ENCODE results near the gene ELMO3. TPM values are rescaled to one million over a fixed set of nuclear protein-coding genes. Genes with fewer than 3 reads are reported as not detected.

Gene ELMO3
- 0.55 and 0.62 TPM in 2 replicates for total RNA-seq

DNA sequence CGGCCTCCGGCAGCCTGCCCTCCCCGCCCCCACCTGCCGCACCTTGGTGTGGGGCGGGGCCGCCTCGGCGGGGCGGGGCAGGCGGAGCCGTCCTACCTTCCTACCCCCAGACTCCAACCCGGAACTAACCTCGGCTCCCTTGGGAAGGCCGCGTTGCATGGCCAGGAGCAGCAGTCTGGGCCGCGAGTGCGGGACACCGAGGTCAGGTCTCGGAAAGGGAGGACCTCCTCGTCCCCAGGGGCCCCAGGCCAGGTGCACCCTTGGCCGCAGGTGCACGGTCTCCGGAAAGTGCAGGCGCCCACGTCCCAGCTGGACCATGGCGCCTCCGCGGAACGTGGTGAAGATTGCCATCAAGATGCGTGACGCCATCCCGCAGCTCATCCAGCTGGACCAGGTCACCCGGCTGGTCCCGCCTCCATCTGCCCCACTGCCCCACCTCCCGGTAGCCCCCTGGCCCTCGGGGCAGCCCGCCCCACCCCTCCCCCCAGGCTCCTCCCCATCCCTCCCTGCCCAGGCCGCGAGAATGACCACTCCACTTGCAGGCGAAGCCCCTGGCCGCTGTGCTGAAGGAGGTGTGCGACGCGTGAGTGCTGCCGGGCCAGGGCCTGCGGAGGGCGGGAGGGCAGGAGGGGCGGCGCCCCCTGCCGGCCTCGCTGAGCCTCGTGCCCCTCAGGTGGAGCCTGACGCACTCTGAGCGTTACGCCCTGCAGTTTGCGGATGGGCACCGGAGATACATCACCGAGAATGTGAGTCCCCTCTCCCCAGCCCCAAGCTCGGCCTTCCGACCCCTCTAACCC, at the start of gene ELMO3:
Gene ELMO3, plus strand, starts transcription at position 121 of the 797 bp plus-strand sequence. Its CDS starts 196 bp downstream, at position 317.

GRCh38 chr16:67150833-67151396, 48.0 kb upstream of the ELMO3 start, which contains the start of gene B3GNT9:
Gene B3GNT9, minus strand, starts transcription at chr16:67150998. Its CDS starts 513 bp downstream, at chr16:67150485.

GRCh38 chr16:67164599-67165061, 34.3 kb upstream of the ELMO3 start, which contains the start of gene HSF4:
Gene HSF4, plus strand, starts transcription at chr16:67164745. Its CDS starts 67 bp downstream, at chr16:67164812.

DNA sequence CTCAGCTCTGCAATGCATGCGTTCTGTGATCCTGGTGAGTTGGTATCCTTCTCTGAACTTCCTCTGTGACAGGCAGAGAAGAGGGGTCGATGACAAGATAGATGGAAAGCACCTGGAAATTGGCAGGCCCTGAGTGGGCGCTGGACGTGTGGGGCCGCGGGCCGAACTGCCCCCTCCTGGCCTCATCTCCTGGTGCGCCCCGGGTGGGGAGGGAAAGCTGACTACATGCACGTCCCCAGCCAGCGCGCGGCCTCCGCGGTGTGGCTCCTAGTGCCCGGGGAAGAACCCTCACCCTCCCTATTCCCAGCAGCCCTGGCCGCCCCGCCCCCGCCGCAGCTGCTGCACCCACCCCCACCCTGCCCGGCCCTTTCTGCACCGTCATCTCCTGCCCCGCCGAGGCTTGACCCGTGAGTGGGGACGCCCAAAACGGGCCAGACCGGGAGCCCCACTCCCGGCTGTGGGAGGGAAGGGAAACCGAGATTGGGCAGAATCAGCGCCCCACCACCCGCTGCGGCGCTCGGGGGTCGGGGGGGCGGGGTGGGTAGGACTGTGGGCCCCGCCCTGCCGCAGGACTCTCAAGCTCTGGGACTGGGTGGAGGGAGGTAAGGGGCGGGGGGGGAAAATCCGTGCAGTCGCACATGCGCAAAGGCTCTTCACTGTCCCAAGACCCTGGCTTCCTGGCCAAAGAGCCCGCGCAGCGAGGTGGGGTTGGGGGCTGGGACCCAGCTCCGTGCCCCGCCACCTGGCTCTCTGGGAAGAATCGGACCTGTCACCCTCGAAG, 28.6 kb upstream of the ELMO3 start, which contains the start of gene NOL3:
Gene NOL3, plus strand, starts transcription at position 371 of the 781 bp plus-strand sequence.

DNA sequence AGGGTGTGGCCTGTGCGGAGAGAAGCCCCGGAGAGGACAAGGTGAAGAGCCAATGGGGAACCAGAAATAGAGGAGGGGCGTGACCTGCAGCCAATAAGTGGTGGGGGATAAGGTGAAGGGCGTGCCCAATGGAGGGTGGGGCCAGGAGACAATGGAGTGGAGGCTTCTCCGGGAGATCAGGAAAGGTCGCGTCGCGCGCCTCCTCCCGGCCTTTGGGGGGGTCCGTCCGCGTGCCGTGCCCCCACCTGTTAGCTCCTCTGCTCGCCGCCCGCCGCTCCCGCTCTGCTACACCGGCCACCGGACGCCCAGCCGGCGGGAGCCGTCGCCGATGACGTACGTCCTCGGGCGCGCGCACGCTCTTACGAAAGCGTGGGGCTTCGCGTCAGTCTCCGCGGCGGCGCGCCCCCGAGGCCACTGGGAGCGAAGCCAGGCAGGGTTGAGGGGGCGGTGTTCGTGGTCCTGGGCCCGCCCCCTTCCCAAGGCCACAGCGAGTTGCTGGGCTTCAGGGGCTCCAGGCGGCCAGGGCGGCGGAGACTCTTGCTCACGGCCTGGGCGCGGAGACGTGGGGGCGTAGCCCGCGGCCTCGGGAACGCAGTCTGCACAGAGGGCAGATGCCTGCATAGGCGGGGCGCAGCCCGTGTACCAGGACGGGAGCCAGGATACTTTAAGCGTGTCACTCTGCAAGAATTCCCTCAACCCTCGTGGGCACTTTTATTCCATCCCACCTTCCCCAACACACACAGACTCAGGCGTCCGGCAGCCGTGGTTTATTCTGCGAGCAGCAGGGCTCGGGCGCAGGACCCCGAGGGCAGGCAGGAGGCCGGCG, 15.1 kb upstream of the ELMO3 start, which contains the start of gene MATCAP1:
Gene MATCAP1, minus strand, starts transcription at position 337 of the 826 bp plus-strand sequence. CDS start 3,353 bp downstream, outside the sequence.

DNA sequence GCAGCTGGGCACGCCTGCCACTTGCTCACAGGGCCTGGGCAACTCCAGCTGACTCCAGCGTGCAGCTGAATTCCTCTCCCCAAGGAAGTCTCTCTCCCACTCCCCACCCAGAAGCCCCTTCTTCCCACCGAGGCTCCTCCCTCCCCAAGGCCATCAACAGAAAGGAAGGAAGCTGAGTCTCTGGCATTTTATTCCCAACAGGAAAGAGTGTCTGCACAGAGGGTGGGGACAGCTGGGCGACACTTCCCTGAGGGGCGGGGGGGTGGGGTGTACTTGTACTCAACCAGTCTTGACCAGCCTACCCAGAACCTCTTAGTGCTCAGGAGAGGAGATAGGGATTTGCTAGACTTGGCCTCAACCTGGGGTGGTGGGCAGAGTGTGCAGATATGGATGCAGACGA, 8.9 kb upstream of the ELMO3 start, which contains the start of gene EXOC3L1:
Gene EXOC3L1, minus strand, starts transcription at position 96 of the 400 bp plus-strand sequence. CDS start 460 bp downstream, outside the sequence.

GRCh38 chr16:67191995-67192681, 6.8 kb upstream of the ELMO3 start, which contains the start of gene E2F4:
Gene E2F4, plus strand, starts transcription at chr16:67192155. Its CDS starts 73 bp downstream, at chr16:67192228.

DNA sequence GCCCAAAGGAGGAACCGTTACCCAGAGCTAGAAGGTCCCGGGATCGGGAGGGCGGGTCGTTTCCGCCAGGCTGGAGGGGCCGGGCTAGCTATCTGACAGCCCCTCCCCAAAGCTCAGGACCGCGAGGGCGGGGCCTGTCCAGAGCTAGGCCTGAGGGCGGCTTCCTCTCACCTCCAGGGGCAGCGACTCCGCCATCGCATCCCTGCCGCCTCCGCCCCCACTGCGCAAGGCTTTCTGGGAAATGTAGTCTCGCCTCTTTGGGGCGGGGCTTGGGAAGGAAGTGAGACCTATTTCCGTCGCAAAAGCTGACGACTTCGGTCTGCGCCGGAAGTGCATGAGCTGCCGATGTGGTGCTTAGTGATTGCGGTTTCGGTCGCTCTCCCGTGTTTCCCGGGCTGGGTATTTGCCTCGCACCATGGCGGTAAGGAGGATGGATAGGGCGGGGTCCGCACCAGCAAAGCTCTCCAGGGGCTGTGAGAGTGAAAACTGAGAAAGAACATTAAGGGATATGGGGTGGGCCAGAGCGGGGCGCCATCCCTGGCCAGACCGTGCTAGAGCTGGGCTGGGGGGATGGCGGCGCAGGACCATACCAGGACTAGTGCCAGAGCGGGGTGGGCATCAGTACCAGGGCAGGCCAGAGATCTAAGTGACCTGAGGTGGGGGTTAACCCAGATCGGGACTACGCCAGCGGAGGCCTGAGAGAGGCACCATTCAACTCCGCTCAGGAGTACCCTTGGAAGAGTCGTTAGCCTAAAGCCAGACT, 28.1 kb downstream of the ELMO3 start, which contains the start of gene TMEM208:
Gene TMEM208, plus strand, starts transcription at position 327 of the 763 bp plus-strand sequence. Its CDS starts 89 bp downstream, at position 416.

DNA sequence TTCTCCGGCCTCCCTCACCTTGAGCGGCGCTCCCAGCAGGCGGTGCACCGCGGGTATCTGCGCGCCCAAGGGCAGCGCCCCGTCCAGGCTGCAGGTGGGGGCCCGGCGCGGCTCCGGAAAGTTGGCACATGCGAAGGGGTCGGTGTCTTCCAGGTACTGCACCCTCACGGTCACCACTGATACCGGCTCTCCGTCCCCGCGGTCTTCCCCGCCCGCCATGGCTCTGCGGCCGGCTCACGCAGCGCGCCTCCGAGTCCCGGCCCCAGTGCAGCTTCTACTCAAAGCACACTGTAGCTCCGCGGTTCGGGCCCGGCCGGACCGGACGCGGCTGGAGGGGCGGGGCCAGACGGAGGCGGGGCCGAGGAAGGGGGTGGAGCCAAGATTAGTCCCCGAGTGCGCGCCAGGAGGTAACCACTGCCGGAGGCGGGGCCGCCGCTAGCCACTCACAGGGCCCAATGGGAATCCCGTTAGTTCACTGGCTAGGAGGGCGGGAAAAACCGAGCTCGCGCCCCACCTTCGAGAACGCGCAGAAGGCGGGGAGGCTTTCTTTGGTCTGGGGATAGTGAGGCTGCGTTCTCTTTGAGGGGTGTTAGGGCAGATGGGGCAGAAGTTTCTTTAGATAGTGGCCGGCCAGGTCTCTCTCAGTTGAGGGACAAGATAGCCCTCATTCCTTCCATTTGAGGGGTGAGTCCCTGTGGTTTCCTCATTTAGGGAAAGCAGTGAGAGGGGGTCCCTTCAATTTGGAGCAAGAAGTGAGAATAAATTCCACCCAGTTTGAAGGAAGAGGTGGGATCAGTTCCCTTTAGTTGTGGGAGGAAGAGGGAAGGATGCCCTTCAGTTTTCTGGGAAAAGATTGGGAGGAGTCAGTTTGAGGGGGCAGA, 48.5 kb downstream of the ELMO3 start, which contains the start of gene FHOD1:
Gene FHOD1, minus strand, starts transcription at position 290 of the 881 bp plus-strand sequence. Its CDS starts 71 bp downstream, at position 219.

DNA sequence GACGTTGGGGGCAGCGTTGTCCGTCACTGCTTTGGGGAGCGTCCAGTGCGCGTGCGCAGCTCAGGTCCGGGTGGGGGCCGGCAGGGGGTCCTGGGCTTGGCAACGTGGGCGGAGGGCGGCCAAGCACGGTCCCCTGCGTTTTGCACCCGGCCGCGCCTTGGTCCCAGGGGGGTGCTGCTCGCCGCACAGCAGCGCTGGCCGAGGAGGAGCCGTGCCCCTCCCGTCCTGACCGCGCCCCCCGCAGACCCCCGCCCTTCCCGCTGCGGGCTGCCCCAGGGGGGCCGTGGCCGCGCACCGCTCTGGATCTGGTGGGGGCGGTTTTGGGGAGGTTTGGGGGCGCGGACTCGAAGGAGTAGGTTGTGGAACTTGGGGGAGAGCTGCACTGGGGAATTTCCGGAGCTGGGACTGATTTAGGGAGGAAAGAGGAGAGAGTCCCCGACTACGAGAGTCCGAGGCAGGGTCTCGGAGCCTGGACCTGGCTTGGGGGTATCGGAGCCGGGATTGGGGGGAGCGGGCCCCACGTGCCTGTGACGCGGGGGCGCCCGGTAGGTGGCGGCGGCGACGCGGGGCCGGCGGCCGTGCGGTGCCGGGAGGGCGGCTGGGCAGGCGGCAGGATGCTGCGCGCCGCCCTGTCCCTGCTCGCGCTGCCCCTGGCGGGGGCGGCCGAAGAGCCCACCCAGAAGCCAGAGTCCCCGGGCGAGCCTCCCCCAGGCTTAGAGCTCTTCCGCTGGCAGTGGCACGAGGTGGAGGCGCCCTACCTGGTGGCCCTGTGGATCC, 49.7 kb downstream of the ELMO3 start, which contains the start of gene SLC9A5:
Gene SLC9A5, plus strand, starts transcription at position 579 of the 777 bp plus-strand sequence. Its CDS starts 36 bp downstream, at position 615.

Other genes with a start within 250 kb of the ELMO3 start
- gene CES3, start 237.9 kb upstream of the ELMO3 start, total RNA-seq: 0.25 and 0.55 TPM in 2 replicates
- gene CES4A, start 210.5 kb upstream of the ELMO3 start, total RNA-seq: 1.00 and 2.2 TPM in 2 replicates
- gene CBFB, start 170.0 kb upstream of the ELMO3 start, total RNA-seq: 121 and 197 TPM in 2 replicates
- gene PHAF1, start 89.2 kb upstream of the ELMO3 start, total RNA-seq: 11.7 and 15.1 TPM in 2 replicates
- 25.0 and 38.1 TPM in 2 replicates for gene B3GNT9, start 48.1 kb upstream of the ELMO3 start, total RNA-seq
- gene TRADD, start 39.2 kb upstream of the ELMO3 start, total RNA-seq: 15.3 and 25.1 TPM in 2 replicates
- gene FBXL8, start 39.2 kb upstream of the ELMO3 start, total RNA-seq: 10.5 and 15.0 TPM in 2 replicates
- gene HSF4, start 34.4 kb upstream of the ELMO3 start, total RNA-seq: 5.2 and 14.0 TPM in 2 replicates
- gene NOL3, start 28.6 kb upstream of the ELMO3 start, total RNA-seq: 10.4 and 14.6 TPM in 2 replicates
- 14.9 and 19.3 TPM in 2 replicates for gene MATCAP1, start 15.2 kb upstream of the ELMO3 start, total RNA-seq
- 0.11 and 0.12 TPM in 2 replicates for gene EXOC3L1, start 9.0 kb upstream of the ELMO3 start, total RNA-seq
- 61.1 and 79.1 TPM in 2 replicates for gene E2F4, start 7.0 kb upstream of the ELMO3 start, total RNA-seq
- gene TMEM208, start 28.0 kb downstream of the ELMO3 start, total RNA-seq: 37.6 and 43.3 TPM in 2 replicates
- 14.1 and 18.8 TPM in 2 replicates for gene FHOD1, start 48.4 kb downstream of the ELMO3 start, total RNA-seq
- gene SLC9A5, start 49.8 kb downstream of the ELMO3 start, total RNA-seq: 1.4 and 2.9 TPM in 2 replicates
- gene PLEKHG4, start 80.4 kb downstream of the ELMO3 start, total RNA-seq: 21.5 and 25.0 TPM in 2 replicates
- gene KCTD19, start 127.6 kb downstream of the ELMO3 start, total RNA-seq: under 0.01 and 0.12 TPM in 2 replicates
- gene LRRC36, start 127.7 kb downstream of the ELMO3 start, total RNA-seq: 0.22 and 1.00 TPM in 2 replicates
- gene TPPP3, start 194.4 kb downstream of the ELMO3 start, total RNA-seq: 0.62 and 0.77 TPM in 2 replicates
- gene ZDHHC1, start 217.3 kb downstream of the ELMO3 start, total RNA-seq: 6.2 and 7.4 TPM in 2 replicates
- gene HSD11B2, start 232.0 kb downstream of the ELMO3 start, total RNA-seq: 0.37 TPM in 1 of 2 replicates, not detected in the other